ENCODE measurements around the gene TBC1D2. TPM values are rescaled to one million over a fixed set of nuclear protein-coding genes. Genes with fewer than 3 reads are reported as not detected.

TBC1D2 gene
- total and polyA plus RNA-seq, 2 of the 13 experiments (the other 11 are each of a cell fraction or from before 2014, with no cell fraction given), result 2.0 to 2.8 TPM

GRCh38 chr9:98158071-98158831 is 97.2 kb downstream of the TBC1D2 start (continued):
- TF ChIP-seq REST (IDR thresholded peaks at IDR 0.05; ENCODE audit: borderline replicate concordance in 1 of 2, low read depth in 1 of 2, low read length in 2 of 2) (no peak), TERF1 (CRISPR knock-in tag; IDR thresholded peaks at IDR 0.05) (no peak), SETDB1 (CRISPR knock-in tag; IDR thresholded peaks at IDR 0.05; ENCODE audit: borderline replicate concordance) (no peak), ZNF550 (CRISPR knock-in tag; IDR thresholded peaks at IDR 0.05; ENCODE audit: borderline replicate concordance) (no peak), HMGXB4 (CRISPR knock-in tag; IDR thresholded peaks at IDR 0.05; ENCODE audit: borderline replicate concordance in 1 of 2, low read depth in 1 of 2) (no peak), PCBP1 (IDR thresholded peaks at IDR 0.05; ENCODE audit: borderline replicate concordance, low read depth, low read length) (no peak), CCDC6 (CRISPR knock-in tag; IDR thresholded peaks at IDR 0.05) (no peak), ZFP36 (IDR thresholded peaks at IDR 0.05; ENCODE audit: borderline replicate concordance, low read depth, low read length, partially characterized antibody) (no peak), ZNF101 (CRISPR knock-in tag; IDR thresholded peaks at IDR 0.05; ENCODE audit: borderline replicate concordance, low read depth) (no peak), MTF2 (CRISPR knock-in tag; IDR thresholded peaks at IDR 0.05; ENCODE audit: borderline replicate concordance) (no peak), ZNF746 (CRISPR knock-in tag; IDR thresholded peaks at IDR 0.05) (no peak), ZNF121 (CRISPR knock-in tag; IDR thresholded peaks at IDR 0.05) (peak; percentile 92), BHLHE40 (IDR thresholded peaks at IDR 0.05; ENCODE audit: low read length) (no peak), HIVEP1 (CRISPR knock-in tag; IDR thresholded peaks at IDR 0.05) (no peak)
- TF ChIP-seq, protein P1, sequence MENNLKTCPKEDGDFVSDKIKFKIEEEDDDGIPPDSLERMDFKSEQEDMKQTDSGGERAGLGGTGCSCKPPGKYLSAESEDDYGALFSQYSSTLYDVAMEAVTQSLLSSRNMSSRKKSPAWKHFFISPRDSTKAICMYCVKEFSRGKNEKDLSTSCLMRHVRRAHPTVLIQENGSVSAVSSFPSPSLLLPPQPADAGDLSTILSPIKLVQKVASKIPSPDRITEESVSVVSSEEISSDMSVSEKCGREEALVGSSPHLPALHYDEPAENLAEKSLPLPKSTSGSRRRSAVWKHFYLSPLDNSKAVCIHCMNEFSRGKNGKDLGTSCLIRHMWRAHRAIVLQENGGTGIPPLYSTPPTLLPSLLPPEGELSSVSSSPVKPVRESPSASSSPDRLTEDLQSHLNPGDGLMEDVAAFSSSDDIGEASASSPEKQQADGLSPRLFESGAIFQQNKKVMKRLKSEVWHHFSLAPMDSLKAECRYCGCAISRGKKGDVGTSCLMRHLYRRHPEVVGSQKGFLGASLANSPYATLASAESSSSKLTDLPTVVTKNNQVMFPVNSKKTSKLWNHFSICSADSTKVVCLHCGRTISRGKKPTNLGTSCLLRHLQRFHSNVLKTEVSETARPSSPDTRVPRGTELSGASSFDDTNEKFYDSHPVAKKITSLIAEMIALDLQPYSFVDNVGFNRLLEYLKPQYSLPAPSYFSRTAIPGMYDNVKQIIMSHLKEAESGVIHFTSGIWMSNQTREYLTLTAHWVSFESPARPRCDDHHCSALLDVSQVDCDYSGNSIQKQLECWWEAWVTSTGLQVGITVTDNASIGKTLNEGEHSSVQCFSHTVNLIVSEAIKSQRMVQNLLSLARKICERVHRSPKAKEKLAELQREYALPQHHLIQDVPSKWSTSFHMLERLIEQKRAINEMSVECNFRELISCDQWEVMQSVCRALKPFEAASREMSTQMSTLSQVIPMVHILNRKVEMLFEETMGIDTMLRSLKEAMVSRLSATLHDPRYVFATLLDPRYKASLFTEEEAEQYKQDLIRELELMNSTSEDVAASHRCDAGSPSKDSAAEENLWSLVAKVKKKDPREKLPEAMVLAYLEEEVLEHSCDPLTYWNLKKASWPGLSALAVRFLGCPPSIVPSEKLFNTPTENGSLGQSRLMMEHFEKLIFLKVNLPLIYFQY (CRISPR knock-in tag; IDR thresholded peaks at IDR 0.05; ENCODE audit: borderline replicate concordance), result no peak
- TF ChIP-seq, protein P2, sequence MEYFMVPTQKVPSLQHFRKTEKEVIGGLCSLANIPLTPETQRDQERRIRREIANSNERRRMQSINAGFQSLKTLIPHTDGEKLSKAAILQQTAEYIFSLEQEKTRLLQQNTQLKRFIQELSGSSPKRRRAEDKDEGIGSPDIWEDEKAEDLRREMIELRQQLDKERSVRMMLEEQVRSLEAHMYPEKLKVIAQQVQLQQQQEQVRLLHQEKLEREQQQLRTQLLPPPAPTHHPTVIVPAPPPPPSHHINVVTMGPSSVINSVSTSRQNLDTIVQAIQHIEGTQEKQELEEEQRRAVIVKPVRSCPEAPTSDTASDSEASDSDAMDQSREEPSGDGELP (IDR thresholded peaks at IDR 0.05; ENCODE audit: borderline replicate concordance, low read depth), result no peak

Measured in HepG2 (cell line).